ENCODE data around the gene SPATA2L.

GRCh38 chr16:89686520-89687091 is 14.9 kb downstream of the SPATA2L start, which contains the start of gene CDK10:
- no peak for TF ChIP-seq CTCF (IDR thresholded peaks at IDR 0.05)
- peak; percentile 97 for TF ChIP-seq POLR2AphosphoS5 (IDR thresholded peaks at IDR 0.05; ENCODE audit: low read depth, low read length)
- peak; percentile 93 for TF ChIP-seq MAX (IDR thresholded peaks at IDR 0.05; ENCODE audit: low read depth)
- TF ChIP-seq GABPA (IDR thresholded peaks at IDR 0.05; ENCODE audit: low read depth), result peak; percentile 62
- TF ChIP-seq TEAD4 (IDR thresholded peaks at IDR 0.05; ENCODE audit: borderline replicate concordance, insufficient read depth), result no peak
- no peak for TF ChIP-seq ZBTB33 (IDR thresholded peaks at IDR 0.05; ENCODE audit: borderline replicate concordance, low read depth)

All from SK-N-SH (cell line).